GM18502 (cell line): ENCODE data around the gene PDIA6.

Experiments used
- ATAC-seq: cut with Tn5 transposase; IDR thresholded peaks from one replicate; pipeline ENCODE4 v1.9.1; 2021; ENCODE audit warnings: mild to moderate bottlenecking; ENCODE audit not compliant: unreplicated experiment, poor library complexity

PDIA6 gene

GRCh38 chr2:10740226-10740625 is 72.4 kb downstream of the PDIA6 start:
- ATAC-seq: no peak

GRCh38 chr2:10738192-10738591 is 74.4 kb downstream of the PDIA6 start:
- ATAC-seq: no peak

GRCh38 chr2:10733980-10734379 is 78.6 kb downstream of the PDIA6 start:
- no peak for ATAC-seq

DNA sequence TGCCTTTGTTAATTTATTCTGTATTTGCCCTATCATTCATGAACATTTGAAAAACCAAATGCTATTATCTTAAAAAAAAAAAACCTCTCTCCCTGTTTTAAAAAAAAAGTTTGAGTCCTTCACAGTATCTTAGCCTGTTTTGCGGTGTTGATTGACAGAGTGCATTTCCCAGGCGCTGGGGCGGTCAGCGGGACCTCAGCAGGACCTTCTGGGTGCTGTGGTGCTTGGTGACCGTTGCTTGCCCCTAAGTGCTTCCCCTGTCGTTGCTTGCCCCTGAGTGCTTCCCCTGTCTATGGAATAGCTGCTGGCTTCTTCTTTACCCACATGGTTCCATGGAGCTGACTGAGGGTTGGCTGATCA is 79.0 kb downstream of the PDIA6 start:
- ATAC-seq: no peak
